GM19238 (cell line): Measurements from ENCODE around the gene DLX6.

ENCODE experiments used
- DNase-seq: peaks from one replicate; pipeline ENCODE4 v3.0.0; 2011; ENCODE audit warnings: low spot score; ENCODE audit not compliant: insufficient read length

The DLX6 gene

DNA sequence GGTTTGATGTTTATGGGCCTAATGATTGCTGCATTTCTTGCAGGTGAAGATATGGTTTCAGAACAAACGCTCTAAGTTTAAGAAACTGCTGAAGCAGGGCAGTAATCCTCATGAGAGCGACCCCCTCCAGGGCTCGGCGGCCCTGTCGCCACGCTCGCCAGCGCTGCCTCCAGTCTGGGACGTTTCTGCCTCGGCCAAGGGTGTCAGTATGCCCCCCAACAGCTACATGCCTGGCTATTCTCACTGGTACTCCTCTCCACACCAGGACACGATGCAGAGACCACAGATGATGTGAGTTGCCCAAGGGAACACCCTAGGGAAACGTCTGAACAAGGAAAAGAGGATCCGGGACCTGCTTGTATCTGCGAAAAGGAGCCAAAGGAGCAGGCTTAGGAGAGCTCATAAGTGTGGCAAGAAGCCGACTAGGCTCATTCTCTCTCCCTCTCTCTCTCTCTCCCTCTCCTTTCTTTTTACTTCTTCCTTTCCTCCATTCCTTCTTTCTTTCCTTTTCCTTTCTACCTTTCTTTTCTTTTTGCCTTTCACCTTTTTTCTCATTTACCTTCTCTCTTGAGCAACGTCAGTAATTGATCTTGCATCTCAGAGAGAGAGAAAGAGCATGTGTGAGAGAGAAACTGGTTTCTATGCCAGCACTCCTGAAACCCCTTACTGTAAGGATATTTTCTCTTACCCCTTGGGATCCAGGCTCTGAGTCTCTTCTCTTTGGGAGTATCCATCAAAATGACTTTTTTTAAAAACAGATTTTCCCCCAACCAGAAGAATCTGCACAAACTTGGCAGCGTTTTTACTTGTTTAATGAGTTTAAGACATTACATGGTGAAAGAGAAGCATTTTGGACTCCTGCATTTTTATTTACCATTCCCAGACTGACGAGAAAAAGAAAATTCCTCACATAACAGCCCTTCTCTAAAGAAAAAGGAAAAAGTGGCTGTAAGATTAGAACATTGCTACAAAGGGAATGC, 4.7 kb downstream of the DLX6 start:
- DNase-seq: no peak

DNA sequence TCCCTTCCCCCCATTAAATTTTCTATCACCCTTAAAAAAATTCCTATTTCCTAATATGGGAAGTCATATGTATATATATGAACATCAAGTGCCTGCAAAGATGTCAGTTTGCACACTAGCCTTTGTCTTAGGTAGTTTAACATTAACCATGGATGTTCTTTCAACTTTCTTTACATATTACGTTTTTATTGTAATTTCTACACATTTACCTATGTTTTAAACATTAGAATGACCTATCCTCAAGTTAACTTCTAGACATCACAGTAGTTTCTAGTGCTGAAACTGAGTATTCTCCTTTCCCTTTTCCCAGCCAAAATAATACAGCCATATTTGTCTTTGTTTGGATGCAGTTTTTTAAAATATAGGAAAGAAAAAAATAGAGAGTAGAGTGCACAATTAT, 5.8 kb downstream of the DLX6 start:
- no peak for DNase-seq

DNA sequence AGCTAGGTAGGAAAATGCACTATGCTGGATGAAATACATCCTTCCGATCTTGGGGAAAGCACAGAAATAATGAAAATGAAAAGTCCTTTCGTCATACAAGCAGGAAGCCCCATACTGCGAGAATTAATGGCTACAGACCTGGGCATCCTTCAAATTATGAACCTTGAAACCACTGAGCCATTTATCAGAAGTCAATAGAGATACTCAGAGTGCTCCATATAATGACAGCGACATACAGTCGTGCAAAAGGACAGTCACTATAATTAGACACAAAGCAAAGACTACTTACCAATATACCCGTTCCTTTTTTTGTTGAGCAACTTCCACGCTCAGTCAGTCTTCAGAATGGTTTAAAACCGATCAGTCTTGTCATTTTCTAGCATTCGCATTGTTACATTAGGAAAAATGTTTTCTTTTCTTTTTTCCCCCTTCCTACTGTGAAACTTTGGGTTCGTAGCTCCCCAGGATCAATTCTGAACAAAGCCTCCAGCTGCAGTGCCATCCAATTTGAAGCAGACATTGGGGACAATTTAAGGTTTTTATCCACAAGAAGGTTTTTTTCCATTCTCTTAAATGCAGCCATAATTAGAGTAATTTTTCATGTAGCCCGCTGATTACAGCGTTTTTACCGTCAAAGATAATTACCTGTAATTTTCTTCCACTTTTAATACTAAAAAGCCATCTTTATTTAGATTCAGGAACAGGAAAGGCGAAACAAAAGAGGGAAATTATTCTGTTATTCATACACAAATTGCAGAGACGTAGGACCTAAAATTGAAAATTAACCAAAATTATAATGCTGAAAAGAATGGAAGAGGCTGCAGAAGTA, 6.4 kb downstream of the DLX6 start:
- DNase-seq: no peak

DNA sequence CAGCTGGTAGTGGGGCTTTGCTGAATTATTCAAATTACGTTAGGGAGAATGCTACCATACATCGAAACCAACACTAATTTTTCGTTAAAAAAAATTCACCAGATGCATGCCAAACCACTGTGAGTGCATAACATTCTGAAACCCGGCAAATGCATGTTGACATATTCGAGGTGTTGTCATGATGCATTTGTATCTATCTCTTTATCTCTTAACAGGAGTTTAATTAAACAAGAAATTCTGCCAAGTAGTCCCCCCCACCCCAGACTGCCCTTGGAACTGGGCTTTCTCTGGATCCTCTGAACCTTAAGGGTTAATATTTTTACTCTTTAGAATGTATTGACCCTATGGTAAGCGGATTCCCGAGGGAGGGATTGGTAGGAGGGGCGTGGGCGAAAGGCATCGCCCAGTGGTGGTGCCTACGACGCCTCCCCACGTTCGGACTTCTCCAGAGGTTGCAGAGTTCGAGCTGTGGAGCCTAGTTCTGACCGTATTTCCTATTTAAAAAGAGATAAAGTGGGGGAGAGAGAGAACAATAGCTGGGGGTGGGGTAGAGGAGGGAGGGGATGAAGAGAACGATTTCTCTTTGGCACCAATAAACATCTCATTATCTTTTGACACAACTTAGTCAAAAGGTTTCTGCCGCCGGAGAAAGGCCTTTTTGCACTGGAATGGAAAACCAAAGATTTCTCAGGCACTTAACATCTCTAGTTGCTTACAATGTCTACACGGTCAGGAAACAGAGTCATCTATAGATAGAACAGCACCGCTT, 7.2 kb downstream of the DLX6 start:
- no peak for DNase-seq

DNA sequence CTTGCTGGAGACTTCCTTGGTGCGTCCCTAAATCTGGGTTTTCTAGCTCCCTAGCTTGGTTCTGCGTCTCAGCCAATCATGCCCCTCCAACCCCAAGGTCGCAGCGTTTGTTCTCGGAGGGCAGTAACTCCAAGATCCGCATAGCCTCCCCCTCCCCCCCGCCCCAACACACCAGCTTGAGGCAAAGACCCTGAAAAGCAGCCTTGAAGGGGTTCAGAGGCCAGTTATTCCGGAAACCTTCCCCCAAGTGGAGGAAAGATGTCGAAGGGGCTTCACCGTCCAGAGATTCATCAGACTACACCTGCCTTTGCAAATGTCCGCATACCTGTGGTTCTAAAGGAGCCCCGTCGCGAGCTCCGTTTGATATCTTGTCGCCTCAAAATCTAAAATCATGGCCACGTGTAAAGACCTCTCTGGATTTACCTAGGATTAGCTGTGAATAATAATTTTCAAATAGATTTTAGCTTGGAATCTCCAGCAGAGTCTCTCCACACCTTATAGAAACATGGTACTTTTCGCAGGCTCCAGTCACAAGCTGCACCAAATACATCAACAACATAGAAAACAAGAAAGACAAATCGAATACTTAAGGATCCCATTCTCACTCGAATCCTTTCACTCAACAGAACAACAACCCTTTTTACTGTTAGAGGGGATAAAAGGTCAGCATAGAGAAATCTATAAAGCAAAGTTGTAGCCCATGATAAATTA, 7.9 kb downstream of the DLX6 start:
- DNase-seq: no peak

DNA sequence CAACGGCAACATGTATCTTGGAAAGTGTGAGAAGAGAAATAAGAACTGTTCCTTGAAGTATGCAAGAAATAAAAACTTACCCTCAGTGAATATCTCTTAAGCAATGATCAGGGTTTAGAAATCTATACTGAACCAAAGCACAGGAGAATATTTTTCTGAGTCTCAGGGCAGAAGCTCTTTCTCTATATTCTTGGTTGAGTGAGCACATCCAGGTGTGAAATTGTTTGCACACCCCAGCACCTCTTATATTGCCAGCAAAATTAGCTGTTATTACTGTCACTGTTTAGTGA, 8.4 kb downstream of the DLX6 start:
- no peak for DNase-seq

DNA sequence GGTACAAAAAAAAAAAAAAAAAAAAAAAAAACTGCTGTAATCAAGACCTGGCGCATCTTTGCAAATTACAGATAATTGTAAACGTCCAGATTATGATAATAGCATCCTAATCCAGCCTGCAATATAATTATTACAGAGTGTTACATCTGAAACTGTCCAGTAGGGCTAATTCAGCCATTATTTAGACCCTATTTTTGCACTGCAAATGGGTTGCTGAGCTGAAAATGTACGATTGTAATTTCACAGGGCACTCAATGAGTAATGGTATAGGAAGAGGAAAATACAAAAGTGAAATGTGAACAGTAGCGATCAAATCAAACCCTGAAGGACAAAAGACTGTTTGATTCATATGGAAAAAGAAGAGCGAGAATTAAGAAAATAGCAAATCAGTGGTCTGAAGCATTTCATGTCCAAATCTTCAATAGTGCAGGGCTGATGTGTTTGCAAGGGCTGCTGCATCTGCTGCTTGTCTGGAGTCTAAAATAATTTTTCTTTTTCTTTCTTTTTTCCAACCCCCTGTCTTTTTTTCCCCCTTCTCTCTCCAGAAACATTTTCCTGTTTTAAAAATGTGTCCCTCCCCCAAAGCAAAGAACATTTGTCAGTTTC, 8.9 kb downstream of the DLX6 start:
- DNase-seq: no peak

DNA sequence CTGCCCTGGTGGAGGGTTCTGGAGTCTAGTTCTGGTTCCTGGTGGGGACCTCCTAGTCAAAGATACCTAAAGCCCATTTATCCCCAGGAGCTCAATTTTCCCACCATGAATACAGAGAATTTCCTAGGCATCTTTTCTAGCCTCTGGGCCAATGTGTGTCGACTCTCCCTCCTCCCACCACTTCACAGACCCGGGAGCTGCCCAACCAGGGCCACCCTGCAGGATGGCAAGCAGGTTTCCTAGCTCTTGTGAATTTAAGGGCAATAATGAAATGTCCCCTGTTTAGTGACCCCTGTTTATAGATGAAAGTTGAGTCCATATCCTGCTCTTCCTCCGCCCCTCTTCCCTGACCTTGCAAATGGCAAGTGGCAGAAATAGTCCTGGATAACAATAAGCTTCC, 9.9 kb downstream of the DLX6 start:
- no peak for DNase-seq

DNA sequence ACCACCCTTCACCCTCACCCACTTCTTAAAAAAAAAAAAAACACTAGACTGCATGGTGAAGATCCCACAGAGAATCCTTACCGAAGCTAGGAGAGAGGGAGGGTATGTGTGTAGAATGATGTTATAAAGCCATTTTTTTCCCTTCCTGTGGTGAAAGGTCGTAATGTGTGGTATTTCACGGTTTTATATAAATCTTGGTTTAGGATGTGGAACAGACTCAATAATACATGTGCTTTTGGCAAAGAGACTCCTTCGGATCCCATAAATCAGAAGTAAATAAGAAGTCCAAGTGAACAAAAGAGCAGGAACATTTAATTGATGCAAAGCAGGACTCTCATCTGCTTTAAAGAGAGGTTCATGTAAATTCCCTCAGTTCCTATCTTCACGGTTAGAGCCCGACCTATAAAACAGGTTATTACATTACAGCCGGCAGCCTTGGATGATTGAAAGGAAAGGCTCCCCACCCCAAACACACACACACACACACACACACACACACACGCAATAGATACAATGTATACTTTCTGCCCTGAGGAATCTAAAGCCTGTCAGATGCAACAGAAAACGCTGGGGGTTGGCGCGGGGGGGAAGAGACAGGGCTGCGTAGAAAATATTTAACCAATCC, 10.5 kb downstream of the DLX6 start:
- no peak for DNase-seq

DNA sequence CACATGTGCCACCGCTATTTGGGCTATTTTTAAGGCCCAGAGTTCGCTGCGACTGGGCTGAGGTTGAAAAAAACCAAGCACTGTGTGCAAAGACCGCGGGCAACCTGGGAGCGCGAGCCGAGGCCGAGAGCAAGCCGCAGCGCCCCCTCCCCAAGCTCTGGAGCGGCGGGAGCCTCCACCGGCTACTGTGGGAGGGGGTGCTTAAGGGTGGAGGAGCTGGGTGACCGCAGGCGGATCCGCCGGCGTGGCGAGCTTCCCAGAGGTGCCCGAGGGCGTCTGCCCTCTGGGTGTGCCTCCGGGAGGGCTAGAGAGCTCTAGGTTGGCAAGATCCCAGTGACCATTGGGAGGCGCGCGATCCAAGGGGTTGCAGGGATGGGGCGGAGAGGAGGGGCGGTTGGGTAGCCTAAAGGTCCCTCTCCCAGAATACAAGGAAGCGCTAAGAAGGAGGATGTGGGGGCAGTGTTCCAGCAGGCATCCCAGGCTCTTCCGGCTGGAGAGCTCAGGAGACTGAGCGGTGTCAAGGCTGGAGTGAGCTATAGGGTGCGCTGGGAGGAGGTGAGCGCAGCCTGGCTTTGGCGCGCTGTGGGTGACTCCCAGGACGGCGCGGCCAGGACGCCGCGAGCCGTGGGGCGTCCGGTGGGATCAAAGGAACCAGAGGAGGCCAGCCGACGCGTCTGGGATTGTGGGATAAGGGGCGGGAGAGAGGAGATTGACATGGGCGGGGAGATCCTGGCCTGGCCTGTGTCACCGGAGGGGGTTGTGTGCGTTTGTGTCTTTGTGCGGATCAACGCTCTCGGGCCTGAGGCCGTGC, 11.2 kb downstream of the DLX6 start:
- no peak for DNase-seq

DNA sequence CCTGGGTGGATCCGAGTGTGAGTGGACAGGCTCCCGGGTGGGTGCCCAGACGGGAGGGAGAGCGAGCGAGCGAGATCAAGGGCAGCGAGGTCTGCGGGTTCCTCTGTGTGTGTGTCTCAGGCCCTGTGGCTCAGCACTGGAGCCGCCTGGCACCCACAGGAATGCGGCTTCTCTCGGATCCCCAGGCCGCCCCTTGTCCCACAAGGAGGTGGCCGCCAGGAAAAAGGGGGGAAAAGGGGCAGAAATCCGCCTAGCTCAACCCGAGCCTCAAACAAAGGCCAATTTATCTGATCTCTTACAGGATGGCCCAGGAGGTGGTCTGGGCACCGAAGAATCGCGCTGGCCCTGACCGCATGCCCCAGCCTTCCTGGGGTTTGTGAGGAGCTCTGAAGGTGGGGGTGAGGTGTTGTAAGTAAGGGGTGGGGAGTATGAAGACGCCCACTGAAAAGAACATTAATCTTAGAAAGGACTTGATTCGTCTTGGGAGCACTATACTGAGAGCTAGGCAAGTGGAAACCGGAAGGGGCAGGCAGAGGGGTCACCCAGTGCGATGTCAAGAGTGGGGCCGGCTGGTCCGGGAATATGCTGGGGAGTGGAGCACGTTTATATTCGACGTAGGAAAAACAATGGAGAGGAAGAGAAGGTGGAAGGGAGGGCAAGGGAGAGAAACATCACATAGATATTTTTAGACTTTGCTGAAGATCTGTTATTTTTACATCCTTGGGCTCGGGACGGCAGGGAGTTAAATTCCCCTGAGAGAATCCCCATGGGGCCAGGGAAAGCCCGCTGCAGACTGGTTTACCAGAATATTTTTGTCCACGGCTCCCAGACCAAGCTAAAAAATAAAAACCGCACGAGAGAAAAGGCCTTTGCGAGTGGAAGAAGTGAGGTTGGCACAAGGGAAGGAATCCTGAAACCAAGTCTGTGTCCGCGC, 12.1 kb downstream of the DLX6 start:
- no peak for DNase-seq

DNA sequence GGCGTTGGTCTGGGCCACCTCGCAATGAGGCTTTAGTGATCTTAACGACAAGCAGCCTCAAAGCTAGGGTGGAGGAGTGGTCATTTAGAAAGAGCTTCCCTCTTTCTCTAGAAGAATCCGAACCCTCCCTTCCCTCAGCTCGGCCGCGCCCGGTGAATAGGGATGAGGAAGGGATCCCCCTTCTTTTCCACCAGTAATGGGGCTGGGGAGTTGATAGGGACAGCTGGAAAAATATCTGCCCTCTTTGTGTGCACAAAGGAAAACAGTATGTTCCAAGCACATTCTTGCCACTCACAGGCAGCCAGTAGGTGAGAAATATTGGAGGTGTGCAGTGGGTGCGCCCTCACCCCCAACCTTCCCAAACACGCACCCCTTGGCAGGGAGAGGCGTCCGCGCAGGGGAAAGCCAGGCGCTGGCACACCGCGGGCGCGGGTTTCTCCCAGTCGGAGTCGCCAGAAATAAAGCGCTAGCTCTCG, 12.8 kb downstream of the DLX6 start:
- no peak for DNase-seq

DNA sequence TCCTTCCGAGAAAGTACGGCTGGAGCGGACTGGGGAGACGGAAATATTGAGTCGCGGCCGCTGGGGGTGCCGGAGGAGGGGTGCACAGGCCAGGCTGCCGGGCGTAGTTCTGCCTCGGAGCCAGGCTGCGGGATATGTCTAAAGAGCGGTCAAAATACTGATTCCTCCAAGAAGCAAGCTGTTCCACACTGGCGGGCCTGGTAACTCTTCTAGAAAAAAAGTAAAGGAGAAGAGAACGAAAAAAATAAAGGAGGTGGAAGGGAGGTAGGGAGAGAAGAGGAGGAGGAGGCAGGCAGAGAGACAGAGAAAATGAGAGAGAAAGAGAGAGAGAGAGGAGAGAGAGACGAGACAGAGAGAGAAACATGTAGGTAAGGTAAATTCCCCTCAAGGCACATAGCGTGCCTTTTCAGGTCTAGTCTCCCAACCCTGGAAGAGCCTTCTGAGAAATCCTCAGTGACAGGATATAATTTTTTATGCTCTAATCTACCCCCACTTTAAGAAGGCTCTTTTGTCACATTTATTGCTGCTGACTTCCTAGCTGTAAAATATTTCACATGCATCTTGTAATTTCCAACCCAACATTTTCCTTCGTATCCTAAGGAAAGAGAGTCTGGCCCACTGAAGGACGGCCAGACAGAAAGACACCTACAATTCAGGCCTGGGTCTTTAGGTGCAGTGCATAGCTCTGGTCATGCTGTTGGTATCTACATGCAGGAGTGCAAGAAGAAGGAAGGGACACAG, 13.6 kb downstream of the DLX6 start:
- no peak for DNase-seq

DNA sequence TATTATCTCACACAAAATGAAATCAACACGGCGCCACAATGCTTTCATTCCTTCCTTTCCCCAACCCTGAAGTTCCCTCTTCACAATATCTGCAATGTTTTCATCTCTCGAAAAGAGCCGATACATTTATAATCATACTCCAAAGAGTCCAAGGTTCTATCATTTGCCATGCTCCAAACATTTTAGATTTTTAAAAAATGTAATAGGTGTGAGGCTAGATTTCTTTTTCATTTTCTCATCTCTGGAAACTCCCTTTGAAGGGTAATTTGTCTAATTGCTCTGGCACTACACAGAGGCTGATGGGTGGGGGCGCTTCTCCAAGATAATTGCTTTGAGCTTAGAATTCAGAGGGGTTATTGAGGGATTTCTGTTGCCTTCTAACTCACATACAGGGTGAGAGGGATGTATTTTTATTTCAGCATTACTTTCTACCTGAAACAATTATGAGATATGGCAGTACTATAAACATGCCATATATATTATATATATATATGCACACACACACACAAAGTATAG, 14.4 kb downstream of the DLX6 start:
- no peak for DNase-seq

DNA sequence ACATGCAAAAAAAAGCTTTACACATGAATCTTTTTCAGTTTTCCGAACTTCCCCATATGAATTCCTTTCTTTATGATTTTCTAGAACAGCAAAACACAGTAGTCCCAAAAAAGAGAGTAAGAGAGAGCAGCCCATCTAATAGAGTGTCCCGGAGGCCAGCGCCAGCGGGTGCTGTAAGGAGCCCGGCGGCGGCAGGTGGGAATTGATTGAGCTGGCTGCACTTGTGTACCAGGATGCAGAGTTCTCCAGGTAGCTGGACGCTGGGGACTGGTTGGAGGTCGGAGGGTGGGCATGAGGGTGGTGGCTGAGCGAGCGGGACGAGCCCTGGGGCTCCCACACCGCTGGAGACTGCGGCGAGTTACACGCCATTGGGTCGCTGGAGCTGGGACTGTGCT, 15.2 kb downstream of the DLX6 start:
- no peak for DNase-seq

DNA sequence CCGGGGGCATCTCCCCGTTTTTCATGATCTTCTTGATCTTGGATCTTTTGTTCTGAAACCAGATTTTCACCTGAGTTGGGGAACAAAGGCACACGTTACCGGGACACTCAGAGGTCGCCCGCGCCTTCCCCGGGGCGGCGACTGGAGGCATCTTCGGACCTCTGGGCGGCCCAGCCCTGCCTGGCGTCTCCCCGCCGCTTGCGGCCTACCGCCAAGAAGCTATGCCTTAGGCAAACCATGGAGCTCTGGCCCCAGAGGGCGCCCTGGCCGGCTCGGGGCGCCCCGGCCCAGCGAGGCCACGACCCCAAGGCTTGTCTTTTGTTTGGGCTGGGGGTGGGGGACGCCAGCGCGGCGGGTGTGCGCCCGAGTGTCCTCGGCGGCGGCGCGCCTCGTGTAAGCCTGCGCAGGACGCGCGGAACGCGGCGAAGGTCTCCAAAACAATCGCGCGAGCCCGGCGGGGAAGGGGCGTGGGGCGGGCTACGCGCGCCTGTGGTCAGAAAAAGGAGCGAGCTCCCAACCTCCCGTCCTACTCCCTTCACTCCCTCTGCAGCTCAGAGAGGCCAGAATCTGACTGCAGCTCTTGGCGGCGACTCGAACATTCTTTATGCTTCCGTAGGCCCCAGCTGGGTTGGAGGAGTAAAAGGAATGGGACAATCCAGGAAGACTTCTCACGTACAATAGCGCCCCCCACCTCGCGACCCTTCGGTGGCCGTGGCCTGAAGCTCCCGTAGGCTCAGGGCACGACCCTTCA, 15.8 kb downstream of the DLX6 start:
- DNase-seq: no peak
